HG02852 (cell line): Measurements from ENCODE around the gene UNKL.

ENCODE experiments used
- ATAC-seq: cut with Tn5 transposase; IDR thresholded peaks from one replicate; pipeline ENCODE4 v1.9.1; 2021; ENCODE audit warnings: mild to moderate bottlenecking, moderate library complexity; ENCODE audit not compliant: unreplicated experiment

The UNKL gene

GRCh38 chr16:1432388-1433262, 18.1 kb upstream of the UNKL start:
- ATAC-seq = no peak

- no peak for ATAC-seq
Observed at GRCh38 chr16:1431497-1432270, 17.2 kb upstream of the UNKL start.

- ATAC-seq = no peak
Observed at GRCh38 chr16:1430759-1431496, 16.4 kb upstream of the UNKL start, which contains the start of gene PERCC1. TSS of gene PERCC1 (plus strand) at chr16:1431078. CDS start at chr16:1432594, 1,516 bp downstream.

GRCh38 chr16:1430214-1430758, 15.8 kb upstream of the UNKL start:
- no peak for ATAC-seq

- no peak for ATAC-seq
Observed at GRCh38 chr16:1429631-1430030, 15.1 kb upstream of the UNKL start.

- no peak for ATAC-seq
Observed at GRCh38 chr16:1429012-1429411, 14.5 kb upstream of the UNKL start.

GRCh38 chr16:1428511-1428910, 14.0 kb upstream of the UNKL start:
- ATAC-seq = no peak

GRCh38 chr16:1427473-1428461, 13.3 kb upstream of the UNKL start:
- no peak for ATAC-seq

- no peak for ATAC-seq
Observed at GRCh38 chr16:1426734-1427471, 12.4 kb upstream of the UNKL start.

- ATAC-seq = no peak
Observed at GRCh38 chr16:1425616-1426370, 11.3 kb upstream of the UNKL start.

GRCh38 chr16:1424028-1424427, 9.5 kb upstream of the UNKL start:
- no peak for ATAC-seq

- ATAC-seq = no peak
Observed at GRCh38 chr16:1422076-1422475, 7.6 kb upstream of the UNKL start.

- peak; percentile 15 for ATAC-seq
Observed at GRCh38 chr16:1420111-1420539, 5.6 kb upstream of the UNKL start.

- ATAC-seq = no peak
Observed at GRCh38 chr16:1416521-1416941, 2.0 kb upstream of the UNKL start.

GRCh38 chr16:1413684-1414531, 596 bp downstream of the UNKL start:
- no peak for ATAC-seq

GRCh38 chr16:1412847-1413246, 1.7 kb downstream of the UNKL start:
- no peak for ATAC-seq

GRCh38 chr16:1408171-1408837, 6.2 kb downstream of the UNKL start:
- peak; percentile 75 for ATAC-seq
